AG09319 (cell line): Measurements from ENCODE around the gene GRPEL2.

Experiments
- DNase-seq: peaks from one replicate; pipeline ENCODE4 v3.0.0-alpha.2; 2010; ENCODE audit warnings: low read depth; ENCODE audit errors: extremely low read depth
- CTCF ChIP-seq: IDR thresholded peaks from 2 replicates; pipeline ENCODE4 v1.5.1; 2011; ENCODE audit warnings: low read depth, mild to moderate bottlenecking, inconsistent platforms, low read length, moderate library complexity

GRPEL2 gene

GRCh38 chr5:149301049-149301743 is 44.1 kb upstream of the GRPEL2 start:
- DNase-seq: no peak
- TF ChIP-seq CTCF: no peak

- DNase-seq: no peak
- no peak for TF ChIP-seq CTCF
Measured at GRCh38 chr5:149301744-149302380, 43.4 kb upstream of the GRPEL2 start.

GRCh38 chr5:149302641-149303040 is 42.7 kb upstream of the GRPEL2 start:
- no peak for TF ChIP-seq CTCF
- no peak for DNase-seq

- DNase-seq: no peak
- no peak for TF ChIP-seq CTCF
Measured at GRCh38 chr5:149303210-149303609, 42.1 kb upstream of the GRPEL2 start.

- DNase-seq: no peak
- no peak for TF ChIP-seq CTCF
Measured at GRCh38 chr5:149304195-149305078, 40.9 kb upstream of the GRPEL2 start.

- no peak for DNase-seq
- no peak for TF ChIP-seq CTCF
Measured at GRCh38 chr5:149309354-149309753, 35.9 kb upstream of the GRPEL2 start.

- no peak for TF ChIP-seq CTCF
- DNase-seq: no peak
Measured at GRCh38 chr5:149310488-149310887, 34.8 kb upstream of the GRPEL2 start.
